IPS-18c (cell line): Measurements from ENCODE around the gene CD80.
"Not testable (repeated sequence)": the region's sequence is repeated elsewhere in the genome, so short reads cannot be mapped to it uniquely, and the experiment has no call there.

ENCODE experiments used
- H3K4me3 ChIP-seq: 2 replicates; pipeline ENCODE4 v1.7.0; 2013; ENCODE audit warnings: low read depth, mild to moderate bottlenecking, low read length, moderate library complexity; ENCODE audit not compliant: insufficient read depth
- H3K9me3 ChIP-seq: one replicate; pipeline ENCODE4 v1.6.1; 2013; ENCODE audit warnings: mild to moderate bottlenecking, low read length, moderate library complexity; ENCODE audit not compliant: control insufficient read depth, insufficient read depth

Gene CD80

GRCh38 chr3:119559441-119559963, at the start of gene CD80:
CD80 (minus strand) TSS chr3:119559614; CDS start chr3:119557728, 1,886 bp downstream.
- Histone ChIP-seq H3K9me3 (no peaks in the 10 kb centered on the region), H3K4me3 (no peak within 1 kb of the TSS)

- H3K9me3 ChIP-seq, result no peaks in the 10 kb centered on the region
These were observed 49.1 kb upstream of the CD80 start for GRCh38 chr3:119608405-119609000.

DNA sequence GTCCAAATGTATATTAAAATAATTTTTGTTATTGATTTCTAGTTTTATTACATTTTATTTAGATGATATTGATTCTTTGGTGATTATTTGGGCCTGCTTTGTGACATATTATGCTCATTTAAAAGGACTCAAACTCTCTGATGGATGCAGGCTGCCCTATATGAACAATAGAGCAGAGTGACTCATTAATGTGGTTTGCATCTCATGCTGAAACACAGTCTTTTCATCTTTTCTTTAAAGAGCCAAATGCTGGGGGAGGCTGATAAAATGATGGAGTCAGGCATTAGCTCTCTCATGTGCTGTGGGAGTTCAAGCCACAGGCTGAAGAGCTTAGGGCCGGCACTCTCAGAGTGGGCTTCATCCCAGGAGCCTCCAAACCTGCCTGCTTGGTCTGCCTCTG, 45.5 kb upstream of the CD80 start:
- H3K4me3 ChIP-seq, result no peak overlapping the region

More at GRCh38 chr3:119608405-119609000, 49.1 kb upstream of the CD80 start:
- no peak overlapping the region for H3K4me3 ChIP-seq

DNA sequence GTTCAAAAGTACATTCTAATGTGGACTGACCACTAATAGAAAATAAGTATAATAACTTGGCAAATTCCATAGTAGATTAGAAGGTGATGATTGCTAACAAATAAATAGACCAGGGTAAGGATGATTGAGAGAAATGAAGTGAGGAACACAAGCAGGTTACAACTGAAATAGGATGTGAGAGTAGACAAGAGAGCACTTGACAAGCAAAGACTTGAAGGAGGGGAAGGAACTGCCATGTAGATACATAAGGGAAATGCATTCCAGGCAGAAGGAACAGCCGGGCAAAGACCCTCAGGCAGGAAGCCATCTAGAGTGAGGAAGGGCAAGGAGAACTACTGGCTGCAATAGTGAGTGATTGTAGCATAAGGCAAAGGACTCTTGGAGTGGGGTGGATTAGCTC, 43.3 kb upstream of the CD80 start:
- no peak overlapping the region for H3K4me3 ChIP-seq
- H3K9me3 ChIP-seq, result no peaks in the 10 kb centered on the region

More for the DNA sequence above, 45.5 kb upstream of the CD80 start:
- no peaks in the 10 kb centered on the region for H3K9me3 ChIP-seq

DNA sequence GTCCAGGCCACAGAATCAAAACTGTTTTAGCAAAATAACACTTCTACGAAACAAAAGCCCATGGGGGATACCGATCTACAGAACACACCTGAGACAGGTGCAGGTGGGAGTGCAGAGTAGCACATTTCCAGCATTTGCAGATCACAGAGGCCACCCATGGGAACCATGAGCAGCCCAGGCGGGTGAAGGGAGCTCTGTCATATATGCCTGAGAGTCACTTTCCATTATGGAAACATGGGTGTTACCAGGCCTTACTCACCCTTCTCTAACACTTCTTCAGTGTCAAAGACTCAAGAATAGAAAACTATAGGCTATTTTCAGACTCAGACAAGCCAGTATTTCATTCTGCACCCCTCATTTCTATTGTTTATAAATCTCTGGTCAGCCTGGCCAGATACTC, 41.7 kb upstream of the CD80 start:
- H3K9me3 ChIP-seq, result no peaks in the 10 kb centered on the region
- H3K4me3 ChIP-seq, result no peak overlapping the region

- Histone ChIP-seq H3K4me3 (no peak overlapping the region), H3K9me3 (no peaks in the 10 kb centered on the region)
These were observed 41.3 kb upstream of the CD80 start for GRCh38 chr3:119600732-119601131.

GRCh38 chr3:119599558-119600174, 40.3 kb upstream of the CD80 start:
- no peak overlapping the region for H3K4me3 ChIP-seq
- no peaks in the 10 kb centered on the region for H3K9me3 ChIP-seq

DNA sequence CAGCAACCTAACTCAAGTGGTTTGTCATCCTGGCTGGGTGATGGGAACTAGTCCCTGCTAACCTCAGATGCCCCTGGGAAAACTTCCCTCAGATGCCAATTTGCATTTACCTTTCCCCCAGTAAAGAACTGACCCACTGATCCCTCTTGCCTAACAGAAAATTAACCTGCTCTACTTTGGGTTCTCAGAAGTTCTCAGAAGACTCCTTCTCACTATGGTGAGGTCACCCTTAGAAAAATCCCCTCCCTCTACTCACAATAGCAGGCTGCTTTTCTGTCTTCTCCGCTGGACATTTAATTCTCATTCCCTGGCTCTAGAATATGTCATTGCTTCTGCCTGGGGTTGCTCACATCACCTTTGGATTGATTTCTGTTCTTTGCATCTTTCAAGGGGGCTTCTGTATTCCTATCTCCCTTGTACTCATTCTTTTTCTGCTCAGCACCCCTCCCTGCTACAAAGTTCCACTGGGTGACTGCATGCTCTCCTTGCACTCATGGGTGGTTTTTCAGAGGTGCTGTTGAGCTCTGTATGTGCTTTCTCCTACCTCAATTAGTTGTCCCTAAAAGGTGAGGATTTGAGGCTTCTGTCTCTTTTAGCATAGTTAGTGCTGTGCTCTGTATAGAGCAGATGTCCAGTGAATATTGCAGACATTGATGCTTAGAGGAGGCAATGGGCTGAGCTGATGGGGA, 39.1 kb upstream of the CD80 start:
- H3K9me3 ChIP-seq, result no peaks in the 10 kb centered on the region
- no peak overlapping the region for H3K4me3 ChIP-seq

GRCh38 chr3:119597548-119598288, 38.3 kb upstream of the CD80 start, which contains the start of gene PLA1A:
PLA1A (plus strand) TSS chr3:119597885; CDS start chr3:119597914, 29 bp downstream.
- Histone ChIP-seq H3K9me3 (no peaks in the 10 kb centered on the region), H3K4me3 (no peak within 1 kb of the TSS)

- Histone ChIP-seq H3K9me3 (no peaks in the 10 kb centered on the region), H3K4me3 (no peak overlapping the region)
These were observed 37.0 kb upstream of the CD80 start for GRCh38 chr3:119596398-119596797.

GRCh38 chr3:119595639-119596334, 36.4 kb upstream of the CD80 start:
- no peak overlapping the region for H3K4me3 ChIP-seq
- H3K9me3 ChIP-seq, result peaks cover 1% of the 10 kb centered on the region

DNA sequence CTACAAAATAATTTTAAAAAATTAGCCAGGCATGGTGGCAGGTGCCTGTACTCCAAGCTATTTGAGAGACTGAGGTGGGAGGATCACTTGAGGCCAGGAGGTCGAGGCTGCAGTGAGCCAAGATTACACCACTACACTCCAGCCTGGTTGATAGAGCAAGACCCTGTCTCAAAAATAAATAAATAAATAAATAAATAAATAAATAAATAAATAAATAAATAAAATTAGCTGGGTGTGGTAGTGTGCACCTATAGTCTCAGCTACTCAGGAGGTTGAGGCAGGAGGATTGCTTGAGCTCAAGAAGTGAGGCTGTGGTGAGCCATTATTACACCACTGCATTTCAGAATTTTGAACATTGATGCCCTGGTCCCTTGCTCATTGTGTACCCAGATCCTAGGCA, 35.5 kb upstream of the CD80 start:
- H3K9me3 ChIP-seq, H3K4me3 ChIP-seq: not testable (repeated sequence)

- Histone ChIP-seq H3K4me3 (no peak overlapping the region), H3K9me3 (peaks cover 5% of the 10 kb centered on the region)
These were observed 34.7 kb upstream of the CD80 start for GRCh38 chr3:119594066-119594465.

GRCh38 chr3:119592861-119593260, 33.4 kb upstream of the CD80 start:
- Histone ChIP-seq H3K9me3 (peaks cover 5% of the 10 kb centered on the region), H3K4me3 (no peak overlapping the region)

DNA sequence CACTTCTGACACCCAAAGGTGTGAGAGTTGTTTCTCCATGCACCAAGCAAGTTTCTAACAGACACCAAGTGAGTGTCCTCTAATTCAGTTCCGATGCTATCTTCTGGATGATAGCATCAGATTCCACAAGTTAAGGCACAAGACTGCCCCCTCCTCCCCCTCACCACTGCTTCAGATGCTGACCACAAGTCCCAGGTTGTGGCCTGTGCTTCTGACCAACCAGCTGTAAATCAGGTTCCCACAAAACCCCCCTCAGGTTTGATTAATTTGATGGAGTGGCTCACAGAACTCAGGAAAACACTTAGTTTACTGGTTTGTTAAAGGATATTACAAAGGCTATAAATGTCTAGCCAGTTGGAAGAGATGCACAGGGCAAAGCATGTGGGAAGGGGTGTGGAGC, 31.3 kb upstream of the CD80 start:
- Histone ChIP-seq H3K4me3 (no peak overlapping the region), H3K9me3 (peaks cover 5% of the 10 kb centered on the region)

DNA sequence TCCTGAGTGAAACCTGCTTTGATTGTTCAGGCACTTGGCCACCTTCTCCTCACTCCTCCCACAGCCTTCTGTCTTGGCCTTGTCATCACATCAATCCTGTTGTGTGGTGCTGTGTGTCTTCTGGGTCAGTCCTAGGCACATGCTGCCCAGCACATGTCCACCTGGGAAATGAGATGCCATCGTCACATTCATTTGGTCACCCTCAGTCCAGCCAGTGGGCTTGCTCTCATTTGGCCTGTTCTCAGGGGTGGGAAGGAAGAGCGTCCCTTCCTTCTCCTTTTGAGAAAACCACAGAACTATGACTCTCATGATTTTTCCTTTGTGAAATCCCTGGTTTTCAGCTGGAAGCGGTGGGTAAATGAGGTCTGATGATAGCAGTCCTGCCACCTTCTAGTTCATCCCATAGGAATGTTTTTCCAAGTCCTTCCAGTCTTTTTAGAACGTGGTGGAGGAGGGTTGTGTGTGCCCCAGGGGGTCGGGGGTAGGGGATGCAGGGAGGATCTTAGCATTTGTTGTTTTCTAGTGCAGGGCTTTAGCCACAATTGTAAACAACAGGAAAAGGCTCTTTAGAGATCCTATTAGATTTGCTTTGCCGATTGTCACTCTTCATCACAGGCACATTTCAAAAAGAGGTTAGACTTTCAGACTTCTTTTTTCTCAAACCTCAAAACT, 29.8 kb upstream of the CD80 start:
- H3K9me3 ChIP-seq, result peaks cover 5% of the 10 kb centered on the region
- H3K4me3 ChIP-seq, result no peak overlapping the region
